GM18909 (cell line): ENCODE results near the gene PFKFB4.
A peak's percentile ranks its signal among the peaks of the same experiment; 100 is the strongest.
"Not testable (repeated sequence)": the region's sequence is repeated elsewhere in the genome, so short reads cannot be mapped to it uniquely, and the experiment has no call there.

Experiments
- ATAC-seq: cut with Tn5 transposase; IDR thresholded peaks from one replicate; pipeline ENCODE4 v1.9.1; 2021; ENCODE audit warnings: mild to moderate bottlenecking; ENCODE audit not compliant: unreplicated experiment, poor library complexity

PFKFB4 gene

GRCh38 chr3:48504051-48504946 lies 52.3 kb downstream of the PFKFB4 start, which contains the start of gene SHISA5:
SHISA5 (minus strand) TSS chr3:48504174; CDS start chr3:48504094, 80 bp downstream.
- no peak for ATAC-seq

GRCh38 chr3:48503401-48504050 lies 53.1 kb downstream of the PFKFB4 start:
- ATAC-seq = no peak

- ATAC-seq = no peak
Observed at GRCh38 chr3:48502728-48503168, 53.9 kb downstream of the PFKFB4 start.

GRCh38 chr3:48502121-48502520 lies 54.5 kb downstream of the PFKFB4 start:
- no peak for ATAC-seq

GRCh38 chr3:48501196-48501595 lies 55.4 kb downstream of the PFKFB4 start:
- ATAC-seq = no peak

GRCh38 chr3:48500656-48501055 lies 55.9 kb downstream of the PFKFB4 start:
- no peak for ATAC-seq

- ATAC-seq = no peak
Observed at GRCh38 chr3:48493203-48493501, 63.5 kb downstream of the PFKFB4 start.

- ATAC-seq = no peak
Observed at GRCh38 chr3:48492461-48493202, 64.0 kb downstream of the PFKFB4 start.

GRCh38 chr3:48486952-48487351 lies 69.7 kb downstream of the PFKFB4 start:
- no peak for ATAC-seq

GRCh38 chr3:48482822-48483221 lies 73.8 kb downstream of the PFKFB4 start:
- not testable (repeated sequence) for ATAC-seq

GRCh38 chr3:48480891-48481290 lies 75.7 kb downstream of the PFKFB4 start:
- ATAC-seq = not testable (repeated sequence)

- ATAC-seq = no peak
Observed at GRCh38 chr3:48478626-48479555, 77.7 kb downstream of the PFKFB4 start.

- ATAC-seq = no peak
Observed at GRCh38 chr3:48477959-48478520, 78.6 kb downstream of the PFKFB4 start.

GRCh38 chr3:48476426-48477053 lies 80.1 kb downstream of the PFKFB4 start:
- no peak for ATAC-seq

GRCh38 chr3:48475188-48475587 lies 81.4 kb downstream of the PFKFB4 start:
- no peak for ATAC-seq

GRCh38 chr3:48474619-48475018 lies 82.0 kb downstream of the PFKFB4 start:
- no peak for ATAC-seq

GRCh38 chr3:48474031-48474430 lies 82.6 kb downstream of the PFKFB4 start:
- ATAC-seq = not testable (repeated sequence)

GRCh38 chr3:48473617-48473952 lies 83.0 kb downstream of the PFKFB4 start:
- ATAC-seq = no peak

- ATAC-seq = peak; percentile 83
Observed at GRCh38 chr3:48472923-48473616, 83.5 kb downstream of the PFKFB4 start.
